GM12801 (cell line): ENCODE data around the gene BMPR1A.

ENCODE experiments used
- CTCF ChIP-seq: IDR thresholded peaks from one replicate; pipeline ENCODE4 v1.5.1; 2011; ENCODE audit warnings: control low read depth; ENCODE audit not compliant: insufficient read length; ENCODE audit errors: extremely low read depth

The BMPR1A gene

GRCh38 chr10:86732771-86733170, 23.6 kb upstream of the BMPR1A start:
- no peak for TF ChIP-seq CTCF

- no peak for TF ChIP-seq CTCF
Measured at GRCh38 chr10:86733260-86733671, 23.2 kb upstream of the BMPR1A start.

- TF ChIP-seq CTCF, result no peak
Measured at GRCh38 chr10:86734207-86734988, 22.0 kb upstream of the BMPR1A start.

- no peak for TF ChIP-seq CTCF
Measured at GRCh38 chr10:86742230-86742629, 14.2 kb upstream of the BMPR1A start.

GRCh38 chr10:86744067-86744725, 12.2 kb upstream of the BMPR1A start:
- TF ChIP-seq CTCF, result no peak

GRCh38 chr10:86747796-86748581, 8.4 kb upstream of the BMPR1A start:
- TF ChIP-seq CTCF, result no peak

- no peak for TF ChIP-seq CTCF
Measured at GRCh38 chr10:86749854-86750253, 6.6 kb upstream of the BMPR1A start.
